Fibroblast of mammary gland (primary cell): ENCODE measurements around the gene SLC6A7.
A peak's percentile ranks its signal among the peaks of the same experiment; 100 is the strongest.

ENCODE experiments used
- DNase-seq: peaks from one replicate; pipeline ENCODE4 v3.0.0-alpha.2; 2010; ENCODE audit warnings: low read depth
- H3K4me3 ChIP-seq: 2 replicates; pipeline ENCODE4 v1.5.1; 2011; ENCODE audit warnings: low read depth, mild to moderate bottlenecking, low read length, moderate library complexity; ENCODE audit not compliant: control insufficient read depth
- TF ChIP-seq, protein P1 (sequence below): conservative IDR thresholded peaks from 2 replicates; pipeline ENCODE4 v1.5.1; 2011; ENCODE audit warnings: low read depth, low read length, inconsistent platforms; ENCODE audit not compliant: control insufficient read depth, insufficient read depth

The SLC6A7 gene

DNA sequence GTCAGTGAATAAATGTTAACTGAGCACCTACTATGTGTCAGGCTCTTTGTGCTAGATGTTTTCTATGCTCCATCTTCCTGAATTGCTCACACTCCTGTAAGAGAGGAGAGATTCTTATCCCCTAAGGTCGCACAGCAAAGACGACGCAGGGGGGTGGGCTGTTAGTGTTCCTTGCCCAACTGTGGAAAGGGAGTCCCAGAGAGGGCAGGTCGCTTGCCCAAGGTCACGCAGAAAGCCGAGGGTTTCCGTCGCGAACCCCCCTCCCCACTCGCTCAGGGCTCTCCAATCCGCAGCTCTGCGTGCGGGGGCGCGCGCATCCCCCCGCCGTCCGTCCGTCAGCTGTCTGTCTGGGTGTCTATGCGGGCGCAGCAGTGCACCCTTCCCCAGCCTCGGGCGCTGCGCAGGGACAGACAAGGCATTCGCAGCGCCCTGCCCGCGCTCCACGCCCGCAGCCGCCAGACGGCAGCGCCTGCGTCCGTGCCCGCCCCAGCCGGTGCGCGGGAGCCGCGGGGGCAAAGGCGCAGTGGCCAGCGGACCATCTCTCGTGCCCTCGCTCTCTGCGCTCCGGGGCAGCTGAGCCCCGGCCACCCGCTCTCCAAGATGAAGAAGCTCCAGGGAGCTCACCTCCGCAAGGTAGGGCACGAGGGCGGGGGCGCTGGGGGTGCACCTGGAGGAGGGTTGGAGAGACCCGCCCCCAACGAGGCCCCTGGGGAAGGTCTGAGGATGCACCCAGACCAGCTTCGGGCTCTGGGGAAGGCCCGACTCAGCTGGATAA is at the start of gene SLC6A7:
Gene SLC6A7, plus strand, starts transcription at position 335 of the 775 bp plus-strand sequence. Its CDS starts 266 bp downstream, at position 601.
- no peak for DNase-seq
- TF ChIP-seq, protein P1, sequence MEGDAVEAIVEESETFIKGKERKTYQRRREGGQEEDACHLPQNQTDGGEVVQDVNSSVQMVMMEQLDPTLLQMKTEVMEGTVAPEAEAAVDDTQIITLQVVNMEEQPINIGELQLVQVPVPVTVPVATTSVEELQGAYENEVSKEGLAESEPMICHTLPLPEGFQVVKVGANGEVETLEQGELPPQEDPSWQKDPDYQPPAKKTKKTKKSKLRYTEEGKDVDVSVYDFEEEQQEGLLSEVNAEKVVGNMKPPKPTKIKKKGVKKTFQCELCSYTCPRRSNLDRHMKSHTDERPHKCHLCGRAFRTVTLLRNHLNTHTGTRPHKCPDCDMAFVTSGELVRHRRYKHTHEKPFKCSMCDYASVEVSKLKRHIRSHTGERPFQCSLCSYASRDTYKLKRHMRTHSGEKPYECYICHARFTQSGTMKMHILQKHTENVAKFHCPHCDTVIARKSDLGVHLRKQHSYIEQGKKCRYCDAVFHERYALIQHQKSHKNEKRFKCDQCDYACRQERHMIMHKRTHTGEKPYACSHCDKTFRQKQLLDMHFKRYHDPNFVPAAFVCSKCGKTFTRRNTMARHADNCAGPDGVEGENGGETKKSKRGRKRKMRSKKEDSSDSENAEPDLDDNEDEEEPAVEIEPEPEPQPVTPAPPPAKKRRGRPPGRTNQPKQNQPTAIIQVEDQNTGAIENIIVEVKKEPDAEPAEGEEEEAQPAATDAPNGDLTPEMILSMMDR, result no peak

DNA sequence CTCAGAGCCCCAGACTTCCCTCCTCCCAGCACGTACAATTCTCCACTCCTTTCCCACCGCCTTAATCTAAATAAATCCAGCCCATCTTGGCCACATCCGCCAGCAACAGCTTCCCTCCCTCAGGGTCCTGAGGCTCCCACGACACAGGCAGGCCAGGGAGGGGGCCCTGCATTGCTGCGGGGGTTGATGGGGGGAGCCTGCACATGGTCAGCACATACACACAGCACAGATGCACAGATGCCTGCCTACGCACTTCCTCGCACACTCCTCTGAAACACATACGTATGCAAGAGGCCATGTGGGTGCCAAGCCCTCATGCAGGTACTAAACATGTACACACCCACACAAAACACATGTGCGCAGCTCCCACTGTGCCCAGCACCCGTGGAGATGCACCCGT is 49.0 kb upstream of the SLC6A7 start:
- DNase-seq, result peak; percentile 91
- TF ChIP-seq, protein P1, result no peak
- H3K4me3 ChIP-seq, result no peak overlapping the region

More for the DNA sequence above, at the start of gene SLC6A7:
- no peak within 1 kb of the TSS for H3K4me3 ChIP-seq

DNA sequence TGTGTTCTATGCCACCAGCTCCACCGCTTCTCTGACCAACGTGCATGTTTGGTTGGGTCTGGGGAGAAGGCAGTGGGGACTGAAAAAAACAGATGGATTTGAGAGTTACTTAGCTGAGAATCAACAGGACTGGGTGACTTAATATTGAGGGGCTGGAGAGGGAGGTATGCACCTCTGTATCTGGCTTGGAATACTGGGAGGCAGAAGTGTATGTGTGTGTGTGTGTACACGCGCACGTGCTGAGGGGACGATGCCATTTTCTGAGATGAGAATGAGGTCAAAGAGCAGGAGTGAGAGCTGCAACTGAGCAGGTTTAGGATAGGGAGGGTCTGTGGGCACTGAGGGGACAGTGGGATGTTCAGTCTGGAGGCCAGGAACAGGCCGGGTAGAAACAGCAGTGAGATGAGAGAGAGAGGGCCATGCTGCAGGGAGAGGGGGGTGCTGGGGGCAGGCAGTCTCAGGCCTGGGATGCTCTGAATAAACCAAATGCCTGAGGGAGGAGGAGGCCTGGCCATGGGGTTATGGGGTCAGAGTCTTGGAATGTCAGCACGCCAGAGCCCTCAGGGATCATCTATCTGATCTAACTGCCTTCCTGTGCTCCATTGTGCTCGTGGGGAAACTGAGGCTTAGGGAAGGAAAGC is 48.2 kb upstream of the SLC6A7 start:
- H3K4me3 ChIP-seq, result no peak overlapping the region
- DNase-seq, result peak; percentile 79
- TF ChIP-seq, protein P1, result no peak

DNA sequence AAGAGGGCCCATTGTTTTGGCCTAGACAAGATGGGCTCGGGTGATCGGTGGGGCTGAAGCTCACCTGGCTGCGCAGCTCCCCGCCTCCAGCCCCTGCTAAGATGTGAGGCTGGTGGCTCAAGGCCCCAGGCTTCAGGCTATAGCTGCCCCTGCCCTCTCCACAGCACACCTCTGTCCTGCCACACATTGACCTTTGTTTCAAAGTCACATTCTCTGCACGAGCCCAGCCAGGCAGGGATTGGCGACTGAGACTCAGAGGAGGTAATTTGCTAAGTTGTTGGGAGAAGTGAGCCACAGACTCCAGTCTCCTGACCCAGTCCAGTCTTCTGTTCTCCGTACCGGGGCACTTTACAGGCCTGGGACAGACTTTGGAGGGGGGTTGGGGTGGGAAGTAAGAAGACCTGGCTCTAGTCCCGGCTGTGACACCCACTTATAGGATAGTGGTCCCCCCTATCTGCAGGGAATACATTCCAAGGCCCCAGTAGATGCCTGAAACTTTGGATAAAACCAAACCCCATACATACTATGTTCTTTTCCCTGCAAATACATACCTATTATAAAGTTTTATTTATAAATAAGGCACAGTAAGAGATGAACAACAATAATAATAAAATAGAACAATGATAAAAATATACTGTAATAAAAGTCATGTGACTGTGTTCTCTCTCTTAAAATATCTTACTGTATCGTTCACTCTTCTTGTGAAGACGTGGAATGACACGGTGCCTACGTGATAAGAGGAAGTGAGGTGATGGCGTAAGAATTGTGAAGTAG is 47.5 kb upstream of the SLC6A7 start:
- DNase-seq, result no peak
- TF ChIP-seq, protein P1, result no peak
- no peak overlapping the region for H3K4me3 ChIP-seq

DNA sequence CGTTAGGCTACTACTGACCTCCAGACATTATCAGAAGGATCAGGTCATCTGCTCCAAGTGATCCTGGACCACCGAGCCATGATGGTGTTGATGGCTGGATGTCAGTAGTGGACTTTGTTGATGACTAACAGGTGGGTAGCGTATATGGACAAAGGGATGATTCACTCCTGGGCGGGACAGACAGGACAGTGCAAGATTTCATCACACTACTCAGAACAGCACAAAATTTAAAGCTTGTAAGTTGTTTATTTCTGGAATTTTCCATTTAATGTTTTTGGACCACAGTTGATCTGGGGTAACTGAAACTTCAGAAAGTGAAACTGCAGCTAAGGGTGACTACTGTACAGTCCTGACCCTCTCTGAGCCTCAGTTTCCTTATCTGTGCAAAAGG is 46.9 kb upstream of the SLC6A7 start:
- H3K4me3 ChIP-seq, result no peak overlapping the region
- TF ChIP-seq, protein P1, result no peak
- DNase-seq, result peak; percentile 98

DNA sequence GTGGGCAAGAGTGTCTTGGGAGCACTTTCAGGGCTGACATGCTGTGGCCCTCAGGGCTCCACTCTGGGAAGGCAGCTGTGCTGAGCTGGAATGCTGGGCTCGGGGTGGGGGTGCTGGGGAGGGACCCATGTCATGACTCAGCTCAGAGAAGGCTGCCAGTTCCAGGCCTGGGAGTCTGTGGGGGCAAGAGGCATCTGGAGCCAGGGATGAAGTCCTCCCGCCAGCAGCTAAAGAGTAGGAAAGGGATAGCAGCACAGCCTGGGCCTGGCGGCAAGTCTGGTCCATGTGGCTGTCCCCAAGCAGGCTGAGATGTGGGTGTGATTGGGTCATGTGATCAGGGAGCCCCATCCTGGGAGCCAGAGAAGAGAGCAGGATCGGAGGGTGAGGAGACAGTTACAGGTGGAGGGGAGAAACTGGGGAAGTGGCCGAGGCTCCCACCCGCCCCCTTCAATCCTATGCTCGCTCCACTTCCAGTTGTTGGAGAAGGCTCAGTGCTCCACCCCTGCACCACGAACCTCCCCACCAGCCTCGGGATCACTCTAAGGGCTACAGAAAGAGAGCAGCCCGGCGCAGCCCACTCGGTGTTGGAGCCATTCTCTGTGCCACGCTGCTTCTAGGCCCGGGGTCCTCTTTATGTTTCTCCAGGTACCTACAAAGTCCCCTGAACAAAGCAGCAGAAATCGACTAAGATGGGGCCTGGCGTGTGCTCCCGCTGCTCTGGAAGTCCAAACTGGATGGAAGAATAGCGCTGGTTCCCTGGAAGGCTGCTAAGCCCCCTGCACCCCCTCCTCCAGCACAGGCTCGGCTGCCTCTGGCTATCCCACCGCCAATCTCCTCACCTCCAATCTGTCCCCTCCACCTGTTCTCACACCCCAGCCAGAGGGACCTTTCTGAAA is 46.3 kb upstream of the SLC6A7 start:
- TF ChIP-seq, protein P1, result no peak
- DNase-seq, result peak; percentile 97
- peak overlapping the region; percentile 26 for H3K4me3 ChIP-seq
